HepG2 (cell line): ENCODE measurements around the gene ECHDC1. TPM values are rescaled to one million over a fixed set of nuclear protein-coding genes. Genes with fewer than 3 reads are reported as not detected.

Experiments used
- ARHGAP35 ChIP-seq: sonication (generic); formaldehyde crosslinking; IDR thresholded peaks from 2 replicates; pipeline ENCODE4 v1.9.0; 2022; ENCODE audit warnings: mild to moderate bottlenecking, inconsistent platforms, moderate library complexity, missing genetic modification reagents, borderline replicate concordance
- ARID2 ChIP-seq: sonication (generic); formaldehyde crosslinking; IDR thresholded peaks from 2 replicates; pipeline ENCODE4 v1.8.1; 2022; ENCODE audit warnings: mild to moderate bottlenecking, missing genetic modification reagents, borderline replicate concordance
- DZIP1 ChIP-seq: sonication (generic); formaldehyde crosslinking; IDR thresholded peaks from 2 replicates; pipeline ENCODE4 v1.5.0; 2020; ENCODE audit warnings: mild to moderate bottlenecking, missing genetic modification reagents
- FIP1L1 ChIP-seq: fragments of 200-400 bp; formaldehyde crosslinking; IDR thresholded peaks from 2 replicates; pipeline ENCODE4 v1.6.1; 2018; ENCODE audit warnings: low read depth, mild to moderate bottlenecking, low read length, moderate library complexity, borderline replicate concordance; ENCODE audit not compliant: insufficient read depth
- FOSL2 ChIP-seq: sonication (generic); formaldehyde crosslinking; IDR thresholded peaks from 2 replicates; pipeline ENCODE4 v1.4.0; 2020; ENCODE audit warnings: missing genetic modification reagents
- MBD4 ChIP-seq: IDR thresholded peaks from 2 replicates; pipeline ENCODE4 v1.6.1; 2012; ENCODE audit warnings: low read length, inconsistent platforms, borderline replicate concordance
- MED8 ChIP-seq: sonication (generic); formaldehyde crosslinking; IDR thresholded peaks from 2 replicates; pipeline ENCODE4 v1.8.1; 2023; ENCODE audit warnings: mild to moderate bottlenecking, missing genetic modification reagents; ENCODE audit not compliant: insufficient replicate concordance
- MXD4 ChIP-seq: IDR thresholded peaks from 2 replicates; pipeline ENCODE4 v1.6.1; 2016; ENCODE audit warnings: mild to moderate bottlenecking, missing biosample characterization, missing genetic modification reagents
- SOX13 ChIP-seq, 3 experiments: fragments of 450-650 bp in 1 of 3; sonication (generic) in 1 of 3; formaldehyde crosslinking in 1 of 3; IDR thresholded peaks in 2 of 3; conservative IDR thresholded peaks in 1 of 3; 2 replicates each; pipeline versions ENCODE4 v1.5.0 to v1.6.1; 2016 to 2020; ENCODE audit warnings: antibody characterized with exemption in 1 of 3, mild to moderate bottlenecking in 1 of 3, missing compliant biosample characterization in 1 of 3, missing genetic modification reagents in 1 of 3, moderate library complexity in 1 of 3
- ZBTB8A ChIP-seq: sonication (generic); formaldehyde crosslinking; IDR thresholded peaks from 2 replicates; pipeline ENCODE4 v1.4.0; 2020; ENCODE audit warnings: mild to moderate bottlenecking, low read depth, missing genetic modification reagents, borderline replicate concordance
- ZFP41 ChIP-seq: sonication (generic); formaldehyde crosslinking; IDR thresholded peaks from 2 replicates; pipeline ENCODE4 v1.4.0; 2020; ENCODE audit warnings: mild to moderate bottlenecking, missing genetic modification reagents, borderline replicate concordance
- ZNF354B ChIP-seq: sonication (generic); formaldehyde crosslinking; IDR thresholded peaks from 2 replicates; pipeline ENCODE4 v1.8.0; 2022; ENCODE audit warnings: mild to moderate bottlenecking, missing genetic modification reagents
- polyA plus RNA-seq, 8 experiments: library from polyadenylated mRNA; depleted of rRNA in 3 of 8; stranded (reverse) in 7 of 8; unstranded in 1 of 8; fragments of >200 nt; fragmentation: Illumina TruSeq in 4 of 8; extraction: Trizol in 4 of 8; gene quantifications; 2 replicates each; pipeline versions ENCODE4 v1.2.1 to v1.2.3, GENCODE V29; 2011 to 2016; ENCODE audit warnings: low read depth in 4 of 8, missing spikeins in 1 of 8, mixed read lengths in 1 of 8; ENCODE audit not compliant: insufficient read depth in 1 of 8
- total RNA-seq, 5 experiments: library from RNA; depleted of rRNA; stranded (reverse); fragments of >200 nt; fragmentation: Illumina TruSeq; extraction: Trizol; gene quantifications; 2 replicates each; pipeline ENCODE4 v1.2.3, GENCODE V29; 2016; ENCODE audit warnings: low read depth in 1 of 5
- TF ChIP-seq, protein P1 (sequence below): sonication (generic); formaldehyde crosslinking; IDR thresholded peaks from 2 replicates; pipeline ENCODE4 v1.8.0; 2022; ENCODE audit warnings: mild to moderate bottlenecking, missing genetic modification reagents, borderline replicate concordance
- TF ChIP-seq, protein P2 (sequence below), 2 experiments: sonication (generic) in 1 of 2; formaldehyde crosslinking in 1 of 2; IDR thresholded peaks; 2 replicates each; pipeline versions ENCODE4 v1.5.1 to v1.6.1; 2011 to 2020; ENCODE audit warnings: borderline replicate concordance in 1 of 2, low read depth in 1 of 2, low read length in 1 of 2, mild to moderate bottlenecking in 1 of 2, missing genetic modification reagents in 1 of 2, moderate library complexity in 1 of 2
- TF ChIP-seq, protein P3 (sequence below): IDR thresholded peaks from 2 replicates; pipeline ENCODE4 v1.6.1; 2016; ENCODE audit warnings: missing genetic modification reagents, missing compliant biosample characterization
- TF ChIP-seq, protein P4 (sequence below): sonication (generic); formaldehyde crosslinking; IDR thresholded peaks from 2 replicates; pipeline ENCODE4 v1.4.0; 2020; ENCODE audit warnings: missing genetic modification reagents, borderline replicate concordance

The ECHDC1 gene
- total and polyA plus RNA-seq, 2 of the 13 experiments (the other 11 are each of a cell fraction or from before 2014, with no cell fraction given): 32.8 to 98.1 TPM

DNA sequence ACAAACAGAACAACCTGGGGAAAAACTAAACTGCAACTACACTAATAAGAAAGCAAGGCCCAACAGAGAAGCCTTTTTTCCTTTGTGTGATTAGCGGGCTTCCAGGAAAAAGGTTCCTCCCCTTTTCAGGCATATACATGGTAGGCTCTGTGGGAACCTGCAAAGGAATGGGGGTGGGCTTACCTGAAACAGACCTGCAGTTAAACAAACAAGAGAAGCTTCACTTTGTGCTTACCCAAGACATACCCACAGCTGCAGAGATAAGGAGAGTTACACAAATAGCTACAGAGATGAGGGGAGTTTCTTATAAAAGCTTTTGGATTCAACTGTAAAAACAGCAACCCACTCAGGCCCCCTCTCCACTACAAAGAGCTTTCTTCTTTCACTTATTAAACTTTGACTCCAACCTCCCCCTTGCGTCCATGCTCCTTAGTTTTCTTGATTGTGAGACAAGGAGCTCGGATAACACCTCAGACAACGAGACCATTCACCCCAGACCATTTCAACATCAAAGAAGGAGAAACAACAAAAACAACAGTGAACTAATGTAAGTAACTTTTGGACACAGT lies 45.8 kb downstream of the ECHDC1 start (continued):
- peak; percentile 77 for TF ChIP-seq ARID2 (CRISPR knock-in tag)
- TF ChIP-seq ZNF354B (CRISPR knock-in tag): no peak
- no peak for TF ChIP-seq SOX13 (IDR thresholded peaks at IDR 0.05)
- TF ChIP-seq SOX13 (CRISPR knock-in tag; conservative IDR thresholded peaks at IDR 0.05 in 1 of 2, IDR thresholded peaks at IDR 0.05 in 1 of 2): peak in 1 of 2 experiments; percentile 66; a peak in 2 of 4 replicates
- no peak for TF ChIP-seq MBD4
- TF ChIP-seq, protein P1, sequence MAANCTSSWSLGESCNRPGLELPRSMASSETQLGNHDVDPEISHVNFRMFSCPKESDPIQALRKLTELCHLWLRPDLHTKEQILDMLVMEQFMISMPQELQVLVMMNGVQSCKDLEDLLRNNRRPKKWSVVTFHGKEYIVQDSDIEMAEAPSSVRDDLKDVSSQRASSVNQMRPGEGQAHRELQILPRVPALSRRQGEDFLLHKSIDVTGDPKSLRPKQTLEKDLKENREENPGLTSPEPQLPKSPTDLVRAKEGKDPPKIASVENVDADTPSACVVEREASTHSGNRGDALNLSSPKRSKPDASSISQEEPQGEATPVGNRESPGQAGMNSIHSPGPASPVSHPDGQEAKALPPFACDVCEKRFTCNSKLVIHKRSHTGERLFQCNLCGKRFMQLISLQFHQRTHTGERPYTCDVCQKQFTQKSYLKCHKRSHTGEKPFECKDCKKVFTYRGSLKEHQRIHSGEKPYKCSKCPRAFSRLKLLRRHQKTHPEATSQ: peak; percentile 24; the same call in 1 of the 2 replicates
- TF ChIP-seq, protein P2, sequence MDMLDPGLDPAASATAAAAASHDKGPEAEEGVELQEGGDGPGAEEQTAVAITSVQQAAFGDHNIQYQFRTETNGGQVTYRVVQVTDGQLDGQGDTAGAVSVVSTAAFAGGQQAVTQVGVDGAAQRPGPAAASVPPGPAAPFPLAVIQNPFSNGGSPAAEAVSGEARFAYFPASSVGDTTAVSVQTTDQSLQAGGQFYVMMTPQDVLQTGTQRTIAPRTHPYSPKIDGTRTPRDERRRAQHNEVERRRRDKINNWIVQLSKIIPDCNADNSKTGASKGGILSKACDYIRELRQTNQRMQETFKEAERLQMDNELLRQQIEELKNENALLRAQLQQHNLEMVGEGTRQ (IDR thresholded peaks at IDR 0.05; ENCODE audit: low read depth, low read length): no peak
- TF ChIP-seq, protein P2 (CRISPR knock-in tag; IDR thresholded peaks at IDR 0.05; ENCODE audit: borderline replicate concordance): no peak
- no peak for TF ChIP-seq ARHGAP35
- TF ChIP-seq ZBTB8A (CRISPR knock-in tag): 0 out of 2 replicates have a peak, but pooled peaks have one; percentile 61
- TF ChIP-seq MXD4: no peak
- TF ChIP-seq, protein P3, sequence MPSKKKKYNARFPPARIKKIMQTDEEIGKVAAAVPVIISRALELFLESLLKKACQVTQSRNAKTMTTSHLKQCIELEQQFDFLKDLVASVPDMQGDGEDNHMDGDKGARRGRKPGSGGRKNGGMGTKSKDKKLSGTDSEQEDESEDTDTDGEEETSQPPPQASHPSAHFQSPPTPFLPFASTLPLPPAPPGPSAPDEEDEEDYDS (CRISPR knock-in tag): no peak
- TF ChIP-seq ZFP41 (CRISPR knock-in tag): no peak
- TF ChIP-seq, protein P4, sequence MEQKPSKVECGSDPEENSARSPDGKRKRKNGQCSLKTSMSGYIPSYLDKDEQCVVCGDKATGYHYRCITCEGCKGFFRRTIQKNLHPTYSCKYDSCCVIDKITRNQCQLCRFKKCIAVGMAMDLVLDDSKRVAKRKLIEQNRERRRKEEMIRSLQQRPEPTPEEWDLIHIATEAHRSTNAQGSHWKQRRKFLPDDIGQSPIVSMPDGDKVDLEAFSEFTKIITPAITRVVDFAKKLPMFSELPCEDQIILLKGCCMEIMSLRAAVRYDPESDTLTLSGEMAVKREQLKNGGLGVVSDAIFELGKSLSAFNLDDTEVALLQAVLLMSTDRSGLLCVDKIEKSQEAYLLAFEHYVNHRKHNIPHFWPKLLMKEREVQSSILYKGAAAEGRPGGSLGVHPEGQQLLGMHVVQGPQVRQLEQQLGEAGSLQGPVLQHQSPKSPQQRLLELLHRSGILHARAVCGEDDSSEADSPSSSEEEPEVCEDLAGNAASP: peak; percentile 42; the same call in 1 of the 2 replicates
- TF ChIP-seq FIP1L1: no peak
- TF ChIP-seq MED8 (CRISPR knock-in tag): no peak
- no peak for TF ChIP-seq FOSL2
- no peak for TF ChIP-seq DZIP1
- TF ChIP-seq, all 625 proteins: peak for 58
